ENCODE data around the gene DRC1. TPM values are rescaled to one million over a fixed set of nuclear protein-coding genes. Genes with fewer than 3 reads are reported as not detected.

Gene DRC1
- polyA plus RNA-seq, 1 of the 3 experiments (the other 2 are of a cell fraction) = 0.18 TPM

- TF ChIP-seq FOXJ3 (CRISPR knock-in tag; IDR thresholded peaks at IDR 0.05) (no peak), PBX3 (IDR thresholded peaks at IDR 0.05) (no peak)
These were observed 93.2 kb downstream of the DRC1 start (continued) for GRCh38 chr2:26494891-26495290.

- 74% methylated on average over 8 of the region's 8 CpGs for WGBS (ENCODE audit: low lambda C conversion rate)
- Histone ChIP-seq H3K4me1 (ENCODE audit: control insufficient read depth in 1 of 2, insufficient read depth in 2 of 2, low read depth in 1 of 2, low read length in 1 of 2) (no peaks in the 10 kb centered on the region), H2AFZ (ENCODE audit: low read depth) (no peak overlapping the region), H3K9ac (no peak overlapping the region), H3K9me2 (no peaks in the 10 kb centered on the region), H3K27me3 (ENCODE audit: insufficient read depth) (peaks cover 30% of the 10 kb centered on the region; the same call in 1 of the 2 replicates), H3K27ac (ENCODE audit: low read depth in 2 of 2, low read length in 1 of 2) (no peak overlapping the region), H4K20me1 (ENCODE audit: insufficient read depth) (no peaks in the 10 kb centered on the region), H3K9me3 (no peaks in the 10 kb centered on the region), H3K36me3 (replicated peaks in 1 of 2; ENCODE audit: control insufficient read depth in 1 of 2, insufficient read depth in 2 of 2, low read length in 1 of 2) (no peaks in the 10 kb centered on the region), H3F3A (replicated peaks; ENCODE audit: insufficient read depth) (no peaks in the 10 kb centered on the region), H3K4me3 (ENCODE audit: low read depth in 2 of 2, low read length in 1 of 2) (no peak overlapping the region), H3K4me2 (no peak overlapping the region), H3K79me2 (ENCODE audit: insufficient read depth) (no peaks in the 10 kb centered on the region)
- TF ChIP-seq TAF1 (IDR thresholded peaks at IDR 0.05; ENCODE audit: borderline replicate concordance, low read depth, low read length) (no peak), FOXJ3 (CRISPR knock-in tag; IDR thresholded peaks at IDR 0.05) (no peak), RAD21 (IDR thresholded peaks at IDR 0.05; ENCODE audit: low read length) (no peak), SMC3 (IDR thresholded peaks at IDR 0.05; ENCODE audit: low read depth, low read length) (no peak), GABPA (IDR thresholded peaks at IDR 0.05; ENCODE audit: low read depth) (no peak), CTCF (IDR thresholded peaks at IDR 0.05) (no peak), NFIC (IDR thresholded peaks at IDR 0.05; ENCODE audit: borderline replicate concordance) (no peak), YY1 (IDR thresholded peaks at IDR 0.05; ENCODE audit: low read depth) (no peak), MAX (IDR thresholded peaks at IDR 0.05; ENCODE audit: low read depth) (no peak), RCOR1 (IDR thresholded peaks at IDR 0.05; ENCODE audit: low read length) (no peak), FOXM1 (IDR thresholded peaks at IDR 0.05; ENCODE audit: low read depth) (no peak), CHD2 (IDR thresholded peaks at IDR 0.05; ENCODE audit: low read length, partially characterized antibody) (no peak), RFX5 (IDR thresholded peaks at IDR 0.05; ENCODE audit: low read length) (no peak), ELF1 (IDR thresholded peaks at IDR 0.05) (no peak)
- ChIA-PET POLR2A (no interaction called here), CTCF (interaction anchor here (1.4 to 2.0 kb wide), 2 partner anchors 20 to 27 kb away, joined by 3 to 4 read pairs; no protein-coding TSS in a partner anchor)
- no peak for DNase-seq
These were observed 94.1 kb downstream of the DRC1 start for GRCh38 chr2:26495705-26496297.

Measured in SK-N-SH (cell line).